ENCODE data around the gene CSTF2.

- TF ChIP-seq CTCF (IDR thresholded peaks at IDR 0.05) (no peak), POLR2A (IDR thresholded peaks at IDR 0.05) (no peak)
Observed at GRCh38 chrX:100863326-100863864, 43.2 kb downstream of the CSTF2 start.

All from uterus (tissue), 2 donors.